Stimulated activated CD8-positive, alpha-beta memory T cell treated with anti-CD3 and anti-CD28 coated beads, Interleukin-7, amount 100 ng/mL, for 1 hour (primary cell): ENCODE results near the gene FGD4.
"Not testable (repeated sequence)": the region's sequence is repeated elsewhere in the genome, so short reads cannot be mapped to it uniquely, and the experiment has no call there.

Source experiments
- DNase-seq, 2 donors: peaks; one replicate each; pipeline ENCODE4 v3.0.0-alpha.2; 2020; ENCODE audit warnings: low read depth in 2 of 2

Gene FGD4

DNA sequence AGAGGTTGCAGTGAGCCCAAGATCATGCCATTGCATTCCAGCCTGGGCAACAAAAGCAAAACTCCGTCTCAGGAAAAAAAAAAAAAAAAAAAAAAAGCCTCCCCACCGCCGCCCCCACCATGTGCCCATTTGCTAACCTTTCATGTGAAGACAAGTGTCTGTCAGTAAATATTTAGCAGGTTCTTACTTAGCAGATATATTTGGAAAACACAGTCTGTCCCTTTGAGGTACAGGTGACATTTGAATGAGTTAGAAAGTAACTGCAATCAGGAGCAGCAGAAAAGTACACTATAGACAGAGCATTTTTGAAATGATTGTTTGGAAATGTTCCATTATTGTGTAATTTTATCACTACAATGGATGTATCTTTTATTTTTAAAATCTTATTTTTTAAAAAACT, 119.7 kb downstream of the FGD4 start:
- DNase-seq, result no peak

DNA sequence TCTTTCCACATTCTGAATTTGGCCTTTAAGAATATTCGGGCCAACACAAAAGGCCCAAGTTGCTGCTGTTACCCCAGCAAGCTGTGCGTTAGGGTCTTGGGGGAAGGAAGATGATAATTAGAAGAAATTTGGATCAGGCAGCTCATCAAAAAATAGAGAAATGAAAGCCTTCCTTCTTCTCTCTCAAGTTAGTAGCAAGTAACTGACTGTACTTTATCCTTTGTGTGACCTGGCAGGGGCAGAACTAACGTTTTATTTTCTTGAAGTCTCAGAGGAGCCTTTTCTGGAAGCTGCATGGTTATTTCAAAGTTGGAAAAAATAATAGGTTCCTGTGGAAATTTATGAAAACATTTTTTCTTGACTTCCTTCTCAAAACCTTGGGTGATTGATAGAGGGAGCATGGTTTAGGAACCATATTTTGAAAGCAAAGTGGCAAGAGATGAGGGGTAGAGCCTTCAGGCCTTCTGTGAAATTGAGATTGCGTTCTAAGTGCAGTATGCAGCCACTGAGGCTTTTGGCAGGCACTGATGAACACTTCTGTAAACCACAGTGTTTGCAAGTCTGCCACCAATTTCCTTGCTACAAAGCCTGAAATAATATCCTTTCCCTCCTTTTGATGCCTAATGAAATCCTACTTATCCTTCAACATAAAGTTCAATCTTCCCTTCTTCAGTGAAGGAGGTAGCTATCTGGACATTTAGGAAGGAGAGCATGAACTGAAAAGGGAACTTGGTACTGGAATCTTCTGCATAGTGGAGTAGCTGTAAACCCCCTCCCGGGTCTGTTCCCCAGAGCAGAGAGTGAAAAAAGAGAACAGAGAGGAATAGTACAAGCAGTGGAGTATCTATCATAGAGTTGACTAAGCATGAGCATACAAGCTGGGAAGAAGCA, 123.2 kb downstream of the FGD4 start:
- no peak for DNase-seq

DNA sequence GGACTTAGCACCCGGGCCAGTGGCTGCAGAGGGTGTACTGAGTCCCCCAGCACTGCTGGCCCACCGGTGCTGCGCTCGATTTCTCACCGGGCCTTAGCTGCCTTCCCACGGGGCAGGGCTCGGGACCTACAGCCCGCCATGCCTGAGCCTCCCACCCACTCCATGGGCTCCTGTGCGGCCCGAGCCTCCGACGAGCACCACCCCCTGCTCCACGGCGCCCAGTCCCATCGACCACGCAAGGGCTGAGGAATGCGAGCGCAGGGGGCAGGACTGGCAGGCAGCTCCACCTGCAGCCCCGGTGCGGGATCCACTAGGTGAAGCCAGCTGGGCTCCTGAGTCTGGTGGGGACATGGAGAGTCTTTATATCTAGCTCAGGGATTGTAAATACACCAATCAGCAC, 126.4 kb downstream of the FGD4 start:
- DNase-seq, result not testable (repeated sequence)

DNA sequence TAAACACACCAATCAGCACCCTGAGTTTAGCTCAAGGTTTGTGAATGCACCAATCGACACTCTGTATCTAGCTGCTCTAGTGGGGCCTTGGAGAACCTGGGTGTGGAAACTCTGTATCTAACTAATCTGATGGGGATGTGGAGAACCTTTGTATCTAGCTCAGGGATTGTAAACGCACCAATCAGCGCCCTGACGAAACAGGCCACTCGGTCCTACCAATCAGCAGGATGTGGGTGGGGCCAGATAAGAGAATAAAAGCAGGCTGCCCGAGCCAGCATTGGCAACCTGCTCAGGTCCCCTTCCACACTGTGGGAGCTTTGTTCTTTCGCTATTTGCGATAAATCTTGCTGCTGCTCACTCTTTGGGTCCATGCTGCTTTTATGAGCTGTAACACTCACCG, 127.0 kb downstream of the FGD4 start:
- DNase-seq, result not testable (repeated sequence)

DNA sequence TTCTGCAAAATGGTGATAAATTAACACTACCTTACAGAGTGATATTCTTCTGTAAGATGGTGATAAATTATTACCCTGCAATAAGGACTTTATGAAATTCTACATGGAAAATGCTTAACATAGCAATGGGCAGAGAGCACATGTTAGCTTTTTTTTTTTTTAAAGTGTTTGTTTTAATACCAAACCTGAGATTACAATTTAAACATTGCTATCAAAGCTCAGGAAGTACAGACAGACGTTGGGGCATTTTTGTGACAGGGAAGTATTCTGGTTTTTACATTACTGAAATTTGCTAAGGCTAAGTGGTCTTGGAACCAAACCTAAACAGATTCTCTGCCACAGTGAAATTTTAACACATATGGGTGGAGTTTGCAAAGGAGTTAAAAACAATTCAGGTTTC, 133.1 kb downstream of the FGD4 start:
- no peak for DNase-seq

DNA sequence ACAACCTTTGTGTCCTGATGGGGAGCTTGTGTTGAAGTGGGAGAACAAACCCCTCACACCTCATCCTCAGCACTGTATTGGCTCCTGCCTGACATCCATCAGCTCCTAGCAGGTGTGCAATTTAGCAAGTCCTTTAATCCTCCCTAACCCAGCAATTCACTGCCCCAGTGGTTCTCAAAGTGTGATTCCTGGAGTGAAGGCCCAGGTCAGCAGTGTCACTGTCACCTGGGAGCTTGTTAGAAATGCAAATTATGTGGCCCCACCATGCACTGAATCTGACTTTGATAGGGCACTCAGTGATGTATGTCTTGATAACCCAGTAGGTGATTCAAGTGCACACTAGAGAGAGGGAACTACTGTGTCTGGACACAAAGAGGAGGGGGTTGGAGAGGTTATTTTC, 133.6 kb downstream of the FGD4 start:
- DNase-seq, result no peak

DNA sequence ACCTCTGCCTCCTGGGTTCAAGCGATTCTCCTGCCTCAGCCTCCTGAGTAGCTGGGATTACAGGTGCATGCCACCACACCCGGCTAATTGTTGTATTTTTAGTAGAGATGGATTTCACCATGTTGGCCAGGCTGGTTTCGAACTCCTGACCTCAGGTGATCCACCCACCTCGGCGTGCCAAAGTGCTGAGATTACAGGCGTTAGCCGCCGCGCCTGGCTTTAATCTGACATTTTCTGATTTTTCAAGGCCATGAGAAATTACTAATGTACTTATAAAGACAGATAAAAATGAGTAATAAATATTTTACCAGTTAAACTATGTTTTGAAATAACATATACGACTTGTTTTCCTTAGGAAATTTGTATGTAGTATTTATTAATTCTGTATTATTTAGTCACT, 134.1 kb downstream of the FGD4 start:
- not testable (repeated sequence) for DNase-seq

DNA sequence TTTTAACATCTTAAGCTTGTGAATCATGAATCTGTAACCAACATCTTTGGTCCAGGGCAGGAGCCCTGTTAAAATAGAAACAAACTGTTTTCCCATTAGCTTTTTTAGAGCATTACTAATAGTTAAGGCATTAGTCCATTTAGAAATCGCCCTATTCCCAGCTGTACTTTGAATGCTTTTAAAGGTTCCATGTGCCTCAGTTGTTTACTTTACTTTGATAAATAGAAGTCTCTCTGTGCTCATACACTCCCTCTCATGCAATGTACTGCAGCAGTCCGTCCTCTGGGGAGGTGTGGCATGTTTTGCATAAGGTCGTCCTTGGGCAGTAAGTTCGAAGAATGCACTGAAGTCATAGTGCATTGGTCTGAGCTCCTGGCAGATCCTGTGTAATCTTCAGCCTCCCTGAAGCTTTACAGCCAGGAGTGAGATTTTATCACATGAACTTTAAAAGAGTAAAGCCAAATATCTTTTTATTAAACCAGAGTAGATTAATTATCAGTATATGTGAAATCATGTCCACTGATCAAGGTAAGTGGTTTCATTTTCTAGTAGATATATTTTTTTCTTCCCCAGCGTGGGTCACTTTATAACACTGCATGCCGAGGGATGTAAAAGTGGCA, 134.7 kb downstream of the FGD4 start:
- DNase-seq, result no peak

DNA sequence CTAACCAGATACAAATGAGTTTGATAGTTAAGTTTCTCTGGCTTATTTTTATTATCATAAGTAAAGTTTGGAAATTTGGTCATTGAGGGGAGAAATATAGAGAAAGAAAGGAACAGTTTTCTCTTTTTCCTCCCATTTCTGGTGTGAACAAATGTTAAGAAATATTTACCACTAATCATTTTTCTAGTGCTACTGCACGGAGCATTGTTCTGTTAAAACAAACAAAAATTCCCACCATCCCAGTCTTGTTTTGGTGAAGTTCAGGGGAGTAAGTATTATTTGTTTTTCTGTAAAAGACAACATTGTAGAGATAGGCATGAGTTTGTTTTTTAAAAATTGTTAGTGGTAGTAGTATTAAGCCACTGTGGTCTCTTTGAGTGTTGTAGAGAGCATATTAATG, 135.3 kb downstream of the FGD4 start:
- no peak for DNase-seq

DNA sequence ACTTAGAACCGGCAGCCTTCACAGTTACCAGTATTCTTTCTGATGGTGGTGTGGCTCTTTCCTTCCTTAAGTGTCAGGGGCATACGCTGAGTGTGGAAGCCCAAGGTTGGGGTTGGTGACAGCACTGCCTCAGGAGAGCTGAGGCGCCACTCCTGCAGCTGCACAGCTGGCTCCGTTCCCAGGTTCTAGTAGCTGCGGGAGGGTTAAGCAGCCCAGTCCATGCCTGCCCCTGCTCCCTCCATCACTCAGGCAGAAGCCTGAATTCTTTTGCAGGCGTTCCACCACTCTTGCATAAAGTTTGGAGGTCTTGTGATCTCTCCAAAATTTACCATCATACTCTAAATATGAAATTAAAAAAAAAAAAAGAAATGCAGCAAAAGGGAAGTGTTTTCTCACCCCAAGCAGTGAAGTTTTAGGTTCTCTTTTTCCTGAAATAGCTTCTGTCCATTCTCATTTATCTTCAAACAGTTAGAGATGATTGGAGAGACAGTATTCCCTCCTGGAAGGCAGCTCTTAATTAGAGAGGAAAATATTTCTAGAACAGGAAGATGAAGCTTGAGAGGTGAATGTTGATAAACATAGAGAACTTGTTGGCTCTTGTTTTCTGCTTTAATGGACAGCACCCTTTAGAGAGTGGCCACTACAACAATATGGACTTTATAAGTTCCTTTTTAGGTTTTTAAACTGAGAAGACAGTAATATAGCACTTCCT, 136.1 kb downstream of the FGD4 start:
- no peak for DNase-seq

DNA sequence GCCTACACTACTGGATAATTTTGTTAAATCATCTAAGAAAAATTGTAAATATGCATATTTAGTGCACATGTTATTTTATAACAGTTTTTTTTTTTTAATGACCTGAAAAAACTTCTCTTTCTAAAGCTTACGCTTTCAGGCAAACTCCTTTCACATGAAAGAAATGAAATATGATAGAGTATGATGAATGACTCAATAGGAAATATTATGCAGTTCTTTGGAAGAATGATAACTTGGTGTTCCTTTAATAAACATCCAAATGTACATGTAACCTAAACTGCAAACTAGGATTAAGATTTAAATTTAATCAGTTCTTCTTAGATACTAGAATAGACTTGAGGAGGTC, 136.6 kb downstream of the FGD4 start:
- DNase-seq, result no peak

DNA sequence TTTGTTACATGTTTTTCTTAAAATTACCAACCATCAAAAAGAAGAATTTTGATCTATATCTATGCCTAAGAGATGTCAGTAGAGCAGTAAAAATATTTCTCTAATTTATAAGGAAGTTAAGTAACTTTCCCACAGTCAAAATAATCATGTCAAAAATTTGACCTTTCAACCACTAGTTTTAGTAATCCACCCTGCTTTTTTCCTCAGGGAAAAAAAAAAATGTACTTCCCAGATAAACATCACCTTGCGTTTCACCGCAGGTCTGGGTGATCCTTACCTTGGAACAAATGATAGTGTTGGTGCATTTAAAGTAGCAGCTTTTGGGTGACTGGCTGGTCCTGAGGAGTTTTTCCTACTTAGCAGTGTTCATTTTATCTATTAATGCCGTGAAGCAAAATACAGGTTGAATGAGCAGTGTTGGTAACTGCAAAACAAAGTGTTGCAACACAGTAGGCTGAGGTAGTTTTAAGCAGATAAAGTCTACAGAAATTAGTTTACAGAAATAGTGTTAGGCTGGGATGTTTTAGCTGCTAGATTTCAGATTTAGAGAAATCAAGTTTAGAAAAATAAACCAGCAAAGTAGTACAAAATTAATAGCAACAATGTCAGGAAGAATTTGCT, 142.5 kb downstream of the FGD4 start:
- DNase-seq, result no peak

DNA sequence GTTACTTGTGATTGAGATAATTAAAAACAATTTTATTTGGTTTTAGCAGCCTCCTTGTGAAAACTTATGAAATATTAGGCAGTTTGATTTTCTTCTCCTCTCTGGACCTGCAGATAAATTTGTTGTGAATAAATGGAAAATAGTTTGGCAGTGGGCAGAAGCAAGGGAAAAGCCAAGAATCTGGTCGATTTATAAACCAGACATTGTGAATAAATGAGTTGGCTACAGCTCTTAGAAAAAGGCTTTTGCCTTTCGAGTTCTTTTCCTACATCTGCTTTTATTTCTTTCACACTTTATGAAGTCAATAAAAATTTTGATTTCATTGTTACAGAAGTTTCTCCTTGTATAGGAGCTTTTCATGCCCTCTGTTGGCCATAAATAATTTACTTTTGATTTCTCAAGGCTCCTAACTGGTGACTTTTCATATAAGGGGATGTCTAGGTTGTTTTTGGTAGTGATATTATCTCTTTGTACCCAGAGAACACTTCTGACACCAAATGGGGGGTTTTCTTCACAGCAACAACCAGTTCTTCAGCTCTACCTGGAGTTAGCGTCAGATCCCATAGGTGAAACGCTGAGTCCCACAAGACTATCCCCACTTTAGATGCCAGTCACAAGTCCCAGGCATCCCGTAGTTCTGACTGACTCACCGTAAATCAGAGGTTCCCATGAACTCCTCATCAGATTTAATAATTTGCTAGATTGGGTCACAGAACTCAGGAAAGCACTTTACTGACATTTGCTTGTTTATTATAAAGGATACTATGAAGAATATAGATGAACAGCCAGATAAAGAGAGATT, 143.3 kb downstream of the FGD4 start:
- DNase-seq, result no peak

DNA sequence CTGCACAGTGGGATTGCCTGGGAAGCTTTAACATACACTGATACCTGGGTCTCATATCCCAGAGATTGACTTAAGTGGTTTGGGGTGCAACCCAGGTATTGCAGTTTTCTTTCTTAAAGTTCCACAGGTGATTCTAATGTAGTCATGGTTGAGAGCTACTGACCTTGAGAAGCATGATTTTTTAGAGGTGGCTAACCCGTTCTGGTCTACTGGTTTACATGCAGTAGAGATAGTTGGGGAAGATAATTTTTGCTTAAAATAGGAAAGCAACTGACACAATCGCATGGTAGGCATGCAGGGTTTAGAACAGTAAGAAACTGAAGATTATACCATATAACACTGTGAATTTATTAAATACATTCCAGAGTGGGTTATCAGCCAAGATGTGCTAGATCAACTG, 145.5 kb downstream of the FGD4 start:
- no peak for DNase-seq

DNA sequence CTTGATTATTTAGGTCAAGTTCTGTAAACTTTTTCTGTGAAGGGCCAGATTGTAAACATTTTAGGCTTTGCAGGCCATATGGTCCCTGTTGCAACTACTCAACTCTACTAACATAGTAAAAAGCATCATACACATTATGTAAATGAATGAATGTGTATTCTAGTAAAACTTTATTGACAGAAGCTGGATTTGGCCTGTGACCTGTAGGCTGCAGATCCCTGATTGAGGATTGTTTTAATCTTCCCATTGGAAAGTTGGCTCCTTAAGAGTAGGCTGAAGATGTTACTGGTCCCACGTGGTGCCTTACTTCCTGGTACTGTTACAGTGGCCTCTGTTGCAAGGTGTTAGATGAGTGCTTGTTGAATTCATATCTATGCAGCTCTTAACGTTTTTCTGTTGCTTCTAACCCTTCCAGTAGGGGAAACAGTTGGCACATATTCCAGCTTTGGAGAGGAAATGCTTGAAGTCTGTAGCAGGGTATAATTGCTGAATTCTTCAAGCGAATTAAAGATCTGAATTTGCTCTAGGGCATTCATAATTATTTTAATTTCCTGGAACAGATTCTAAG, 146.1 kb downstream of the FGD4 start:
- DNase-seq, result no peak

DNA sequence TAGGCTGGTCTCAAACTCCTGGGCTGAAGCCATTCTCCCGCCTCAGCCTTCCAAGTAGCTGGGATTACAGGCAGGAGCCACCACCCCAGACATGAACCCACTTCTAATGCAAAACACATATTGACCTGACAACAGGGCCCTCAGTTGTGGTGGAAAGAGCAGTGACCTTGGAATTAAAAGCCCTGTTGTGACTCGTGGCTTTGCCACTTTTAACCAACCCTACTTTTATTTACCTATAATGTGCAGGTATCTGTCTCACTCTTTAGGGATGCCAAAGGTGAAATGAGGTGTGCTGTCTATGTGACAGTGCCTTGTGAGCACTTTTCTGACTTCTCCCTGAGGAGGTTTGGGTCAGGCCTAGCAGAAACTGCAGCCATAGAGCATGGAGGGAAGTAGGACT, 146.9 kb downstream of the FGD4 start:
- no peak for DNase-seq

DNA sequence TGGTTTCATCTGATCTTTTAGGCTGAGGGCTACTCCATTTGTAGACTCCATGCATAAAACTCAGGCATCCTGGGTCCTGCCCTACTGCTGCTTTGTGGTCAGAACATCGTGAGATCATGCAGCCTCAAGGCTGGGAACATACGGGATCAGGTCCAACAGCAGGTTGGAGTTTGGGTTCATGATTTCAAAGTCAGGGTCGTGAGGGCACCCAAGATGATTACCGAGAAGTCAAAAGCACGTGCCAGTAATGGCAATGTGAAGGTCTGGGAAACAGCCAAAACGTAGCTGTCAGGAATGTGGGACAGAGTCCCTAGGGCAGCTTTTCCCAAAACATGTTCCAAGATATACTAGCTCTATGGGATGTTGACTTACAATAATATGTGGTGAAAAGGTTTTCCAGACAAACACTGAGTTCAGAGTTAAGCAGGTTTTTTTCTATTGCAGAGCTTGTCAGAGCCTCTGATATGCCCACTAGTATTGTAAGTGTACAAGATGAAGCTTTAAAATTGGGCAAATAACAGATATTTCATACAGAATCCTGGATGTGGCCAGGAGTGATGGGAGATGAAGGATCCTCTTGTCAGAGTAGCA, 149.4 kb downstream of the FGD4 start:
- DNase-seq, result no peak

DNA sequence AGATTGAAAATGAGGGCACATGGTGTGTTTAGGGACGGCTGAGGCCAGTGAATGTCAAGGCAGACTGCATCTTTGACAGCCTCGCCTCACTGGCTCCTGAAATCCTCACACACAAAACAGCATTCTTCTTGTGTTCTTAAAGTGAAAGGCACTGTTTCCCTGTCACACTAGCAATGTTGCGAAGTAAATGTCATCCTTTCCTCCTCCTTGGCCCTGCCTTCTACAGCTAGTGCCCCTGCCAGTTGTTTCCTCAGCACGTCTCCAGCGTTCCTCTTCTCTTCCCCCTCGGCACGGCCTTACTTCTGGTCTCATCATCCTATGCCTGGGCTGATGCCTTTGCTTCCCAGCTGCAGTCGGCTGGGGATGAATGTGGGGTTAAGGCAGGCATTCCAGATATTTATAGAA, 150.3 kb downstream of the FGD4 start:
- DNase-seq, result no peak

DNA sequence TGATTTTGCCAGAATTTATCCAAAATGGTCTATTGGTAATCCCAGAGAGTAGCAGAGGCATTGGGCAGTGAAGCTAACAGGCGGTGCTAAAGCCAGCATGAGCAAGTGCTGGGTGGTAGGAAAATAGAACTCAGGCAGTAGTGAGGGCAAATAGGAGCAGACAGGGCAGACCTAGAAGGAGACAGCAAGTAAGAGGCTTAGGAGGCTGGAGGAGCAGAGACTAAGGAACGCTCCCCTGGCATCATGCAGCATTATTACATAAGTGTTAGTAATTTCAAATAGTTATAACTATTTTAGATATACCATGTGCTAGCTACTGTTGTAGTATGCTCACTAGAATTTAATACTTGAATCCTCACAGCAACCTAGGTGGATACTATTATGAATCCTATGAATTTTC, 151.7 kb downstream of the FGD4 start:
- DNase-seq, result no peak

DNA sequence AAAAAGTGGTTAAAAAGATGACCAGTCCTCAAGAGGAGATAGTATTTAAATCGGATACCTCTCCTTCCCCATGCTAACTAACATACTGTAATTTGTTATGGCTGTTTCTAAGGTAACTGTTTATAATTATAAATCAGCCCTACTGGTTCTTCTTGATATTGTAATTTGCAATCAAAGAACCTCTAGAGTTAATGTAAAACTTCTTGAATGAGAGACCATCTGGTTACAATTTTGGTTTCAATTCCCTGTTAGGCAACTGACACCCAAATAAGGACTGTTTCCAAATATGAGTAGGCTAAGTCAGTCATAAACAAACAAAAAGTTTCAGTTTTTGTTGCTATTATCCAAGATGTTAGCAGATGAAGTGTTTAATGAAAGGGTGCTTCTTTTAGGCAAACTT, 159.5 kb downstream of the FGD4 start:
- no peak for DNase-seq

DNA sequence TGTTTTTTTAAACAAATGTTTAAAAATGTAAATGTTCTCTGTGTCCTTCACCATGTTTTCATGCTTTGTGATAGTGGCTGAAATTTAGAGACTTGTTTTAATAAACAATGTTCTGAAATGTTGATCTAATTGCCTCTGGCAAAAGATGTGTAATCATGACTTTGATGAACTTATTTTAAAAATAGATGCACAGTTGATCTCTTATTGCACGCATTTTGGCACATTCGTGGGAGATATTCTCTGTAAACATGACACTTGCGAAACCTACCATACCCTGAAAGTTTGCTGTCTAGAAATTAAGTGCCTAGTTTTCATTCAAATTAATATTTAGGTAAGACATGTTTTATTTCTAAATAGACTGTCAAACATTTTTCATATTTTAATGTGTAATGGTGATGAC, 160.1 kb downstream of the FGD4 start:
- no peak for DNase-seq
